Jurkat, Clone E6-1 (cell line): Measurements from ENCODE around the gene RAP1A.

Experiments
- DNase-seq: peaks from one replicate; pipeline ENCODE4 v3.0.0-alpha.2; 2011; ENCODE audit warnings: low read depth, low spot score
- H3K4me3 ChIP-seq: 2 replicates; pipeline ENCODE4 v1.5.1; 2011; ENCODE audit warnings: mild to moderate bottlenecking, low read length, control low read depth, moderate library complexity

Gene RAP1A

DNA sequence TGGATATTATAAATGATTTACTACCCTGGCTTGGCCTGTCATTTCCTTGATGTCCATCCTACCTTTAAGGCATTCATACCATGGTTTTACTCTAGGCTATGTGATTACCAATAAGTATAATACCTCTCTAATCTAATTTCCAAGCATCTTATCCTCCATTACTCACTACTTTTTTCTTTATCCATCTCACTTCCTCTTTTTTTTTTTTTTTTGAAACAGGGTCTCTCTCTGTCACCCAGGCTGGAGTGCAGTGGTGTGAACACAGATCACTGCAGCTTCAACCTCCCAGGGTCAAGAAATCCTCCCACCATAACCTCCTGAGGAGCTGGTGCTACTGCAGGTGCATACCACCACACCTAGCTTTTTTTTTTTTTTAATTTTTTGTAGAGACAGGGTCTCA is 79.7 kb downstream of the RAP1A start:
- no peak for DNase-seq
- H3K4me3 ChIP-seq, result no peak overlapping the region

DNA sequence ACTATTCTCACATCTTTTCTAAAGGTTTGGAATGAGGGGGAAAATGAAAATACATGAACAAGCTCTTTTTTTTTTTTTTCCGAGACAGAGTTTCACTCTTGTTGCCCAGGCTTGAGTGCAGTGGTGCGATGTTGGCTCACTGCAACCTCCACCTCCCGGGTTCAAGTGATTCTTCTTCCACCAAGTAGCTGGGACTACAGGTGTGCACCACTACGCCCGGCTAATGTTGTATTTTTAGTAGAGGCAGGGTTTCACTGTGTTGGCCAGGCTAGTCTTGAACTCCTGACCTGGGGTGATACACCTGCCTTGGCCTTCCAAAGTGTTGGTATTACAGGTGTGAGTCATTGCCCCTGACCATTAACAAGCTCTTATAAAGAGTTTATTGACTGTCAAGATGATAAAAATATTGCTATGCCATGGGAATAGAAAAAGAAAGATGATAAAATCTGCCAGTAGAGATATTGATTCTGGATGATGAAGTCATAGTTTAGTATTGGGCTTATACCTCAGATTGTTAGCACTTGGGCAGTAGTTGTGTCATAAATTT is 83.0 kb downstream of the RAP1A start:
- H3K4me3 ChIP-seq, result no peak overlapping the region
- no peak for DNase-seq

DNA sequence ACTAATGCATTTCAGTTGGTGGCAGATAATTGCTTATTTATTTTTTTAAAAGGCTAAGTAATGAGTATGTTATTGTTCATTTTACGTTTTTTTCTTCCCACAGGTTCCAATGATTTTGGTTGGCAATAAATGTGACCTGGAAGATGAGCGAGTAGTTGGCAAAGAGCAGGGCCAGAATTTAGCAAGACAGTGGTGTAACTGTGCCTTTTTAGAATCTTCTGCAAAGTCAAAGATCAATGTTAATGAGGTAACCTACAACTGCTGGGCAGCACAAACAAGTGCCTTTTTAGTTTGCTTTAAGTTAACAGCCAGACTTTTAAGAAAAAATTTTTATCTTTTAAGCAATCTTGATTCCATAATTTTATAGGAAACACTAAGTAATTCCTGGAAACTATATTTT is 84.7 kb downstream of the RAP1A start:
- no peak overlapping the region for H3K4me3 ChIP-seq
- no peak for DNase-seq

DNA sequence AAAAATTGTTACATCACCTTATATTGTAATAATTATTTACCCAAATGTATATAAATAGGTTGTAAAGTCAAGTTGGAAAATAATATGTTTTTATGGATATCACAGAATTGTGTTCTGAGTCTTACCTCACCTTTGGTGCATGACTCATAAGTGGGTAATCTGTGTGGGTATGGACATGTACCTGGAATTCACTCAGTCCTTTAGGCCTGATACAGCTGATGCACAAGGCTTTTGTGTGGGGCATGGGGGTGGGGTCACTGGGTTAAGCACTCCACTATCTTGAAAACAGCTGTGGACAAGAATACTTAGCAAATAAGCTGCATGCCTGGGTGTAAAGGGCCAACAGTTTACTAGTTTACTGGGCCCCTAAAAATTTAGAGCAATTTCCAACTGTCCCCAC is 85.2 kb downstream of the RAP1A start:
- DNase-seq, result no peak
- H3K4me3 ChIP-seq, result no peak overlapping the region

DNA sequence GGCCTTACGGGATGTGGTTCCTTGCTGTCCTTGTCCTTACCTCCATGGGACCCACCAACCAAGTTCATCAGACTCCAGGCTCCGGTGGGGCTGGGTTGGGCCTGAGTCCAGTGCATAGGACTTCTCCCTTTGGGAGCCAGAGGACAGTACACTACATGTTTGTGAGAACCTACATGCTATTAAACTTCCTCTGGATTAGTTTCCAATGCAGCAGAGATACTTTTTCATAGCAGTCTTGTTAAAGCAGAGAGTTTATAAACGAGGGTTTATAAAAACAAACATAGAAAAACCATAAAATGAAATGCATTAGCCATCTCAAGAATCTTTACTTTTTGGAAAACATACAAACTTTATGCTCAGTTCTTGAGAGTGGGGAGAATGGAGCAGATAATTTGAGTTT is 86.3 kb downstream of the RAP1A start:
- no peak overlapping the region for H3K4me3 ChIP-seq
- no peak for DNase-seq

DNA sequence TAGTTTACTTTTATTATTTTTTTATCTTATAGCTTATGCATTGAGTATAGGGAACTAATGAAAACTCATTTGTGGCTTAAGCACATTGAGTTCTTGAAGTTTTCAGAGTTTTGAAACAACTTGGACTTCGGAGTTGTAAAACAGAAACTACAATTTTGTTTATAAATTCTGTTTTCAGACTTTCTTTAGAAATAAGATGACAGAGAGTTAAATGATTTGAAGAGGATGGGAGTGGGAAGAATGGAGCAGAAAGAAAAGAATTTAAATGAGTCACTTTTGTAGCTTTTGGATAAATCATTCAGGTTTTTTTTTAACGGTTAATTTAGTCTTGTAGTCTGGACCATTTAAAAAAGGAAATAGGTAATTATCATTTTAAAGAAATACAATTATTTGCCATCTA is 87.3 kb downstream of the RAP1A start:
- no peak overlapping the region for H3K4me3 ChIP-seq
- DNase-seq, result no peak

DNA sequence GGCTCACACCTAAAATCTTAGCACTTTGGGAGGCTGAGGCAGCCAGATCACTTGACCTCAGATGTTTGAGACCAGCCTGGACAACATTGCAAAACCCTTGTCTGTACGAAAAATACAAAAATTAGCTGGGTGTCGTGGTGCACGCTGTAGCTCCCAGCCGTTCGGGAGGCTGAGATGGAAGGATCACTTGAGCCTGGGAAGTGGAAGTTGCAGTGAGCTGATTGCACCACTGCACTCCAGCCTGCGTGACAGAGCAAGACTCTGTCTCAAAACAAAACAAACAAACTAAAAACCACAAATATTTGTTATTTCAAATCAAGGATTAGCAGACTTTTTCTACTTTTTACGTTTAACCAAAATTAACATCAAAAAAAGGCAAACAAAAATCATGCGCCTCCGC is 88.3 kb downstream of the RAP1A start:
- no peak overlapping the region for H3K4me3 ChIP-seq
- no peak for DNase-seq

DNA sequence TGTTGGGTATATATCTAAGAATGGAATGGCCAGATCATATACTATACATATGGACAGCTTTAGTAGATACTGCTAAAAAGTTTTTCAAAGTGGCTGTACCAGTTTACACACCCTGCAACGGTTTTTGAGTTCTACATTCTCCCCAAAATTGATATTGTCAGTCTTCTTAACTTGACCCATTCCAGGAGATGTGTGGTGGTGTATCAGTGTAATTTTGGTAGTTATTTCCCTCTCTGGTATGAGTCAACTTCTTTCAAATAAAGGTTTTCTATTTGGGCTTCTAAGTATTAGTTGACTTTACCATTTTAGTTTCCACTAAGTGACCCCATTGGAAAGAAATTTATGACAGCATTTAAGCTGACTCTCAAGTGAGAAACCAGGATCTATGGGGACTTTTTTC is 90.4 kb downstream of the RAP1A start:
- no peak for DNase-seq
- H3K4me3 ChIP-seq, result no peak overlapping the region

DNA sequence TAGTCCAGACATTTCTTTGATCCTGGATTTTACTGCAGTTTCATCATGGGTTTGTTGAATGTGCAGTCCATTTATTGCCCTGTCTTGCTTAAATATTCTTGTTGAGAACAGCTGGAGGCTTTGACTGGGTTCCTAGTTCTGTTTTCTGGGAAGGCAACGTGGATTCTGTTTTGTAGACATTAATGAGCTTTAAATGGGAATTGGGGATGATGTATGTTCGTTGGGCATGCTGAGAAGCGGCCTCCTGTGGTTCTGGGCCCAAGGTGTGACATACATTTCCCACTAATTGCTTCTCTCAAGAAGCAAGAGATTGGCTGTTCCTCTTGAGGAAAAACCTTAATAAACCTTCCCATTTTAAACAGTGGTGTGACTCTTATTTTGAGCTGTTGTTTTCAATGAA is 96.7 kb downstream of the RAP1A start:
- H3K4me3 ChIP-seq, result no peak overlapping the region
- no peak for DNase-seq

DNA sequence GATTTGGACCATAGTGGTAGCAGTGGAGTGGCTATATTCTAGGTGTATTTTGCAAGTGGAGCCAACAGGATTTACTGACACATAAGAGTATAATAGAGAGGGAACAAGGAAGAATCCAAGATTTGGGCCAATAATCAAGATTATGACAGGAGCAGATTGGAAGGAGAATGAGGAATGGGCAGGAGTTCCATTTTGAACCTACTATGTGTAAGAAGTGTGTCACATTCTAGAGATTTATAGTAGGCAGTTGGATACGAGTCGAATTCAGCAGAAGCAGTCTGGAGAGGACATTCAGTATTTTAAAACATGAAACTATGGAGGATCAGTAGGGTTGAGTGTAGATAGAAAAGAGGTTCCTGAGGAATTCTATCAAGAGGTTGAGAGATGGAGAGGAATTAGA is 97.9 kb downstream of the RAP1A start:
- no peak overlapping the region for H3K4me3 ChIP-seq
- no peak for DNase-seq

DNA sequence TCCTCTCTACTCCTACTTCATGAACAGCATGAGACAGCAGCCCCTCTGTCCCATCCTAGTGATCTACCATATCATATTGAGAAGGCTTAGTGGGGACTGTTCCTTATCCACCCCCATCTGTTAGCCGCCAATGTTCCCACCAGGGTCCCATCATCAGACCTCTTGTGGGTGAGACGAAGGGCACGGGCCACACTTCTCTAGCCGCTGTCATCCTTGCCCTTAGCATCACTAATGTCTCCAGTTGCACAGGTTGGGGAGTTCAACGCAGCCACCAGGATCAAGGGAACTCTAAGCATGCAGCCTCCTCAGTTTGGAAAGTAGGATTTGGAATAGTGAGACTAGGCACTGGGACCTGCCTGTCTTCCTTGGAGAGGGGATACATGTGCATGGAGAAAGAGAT is 99.5 kb downstream of the RAP1A start:
- H3K4me3 ChIP-seq, result no peak overlapping the region
- DNase-seq, result no peak

DNA sequence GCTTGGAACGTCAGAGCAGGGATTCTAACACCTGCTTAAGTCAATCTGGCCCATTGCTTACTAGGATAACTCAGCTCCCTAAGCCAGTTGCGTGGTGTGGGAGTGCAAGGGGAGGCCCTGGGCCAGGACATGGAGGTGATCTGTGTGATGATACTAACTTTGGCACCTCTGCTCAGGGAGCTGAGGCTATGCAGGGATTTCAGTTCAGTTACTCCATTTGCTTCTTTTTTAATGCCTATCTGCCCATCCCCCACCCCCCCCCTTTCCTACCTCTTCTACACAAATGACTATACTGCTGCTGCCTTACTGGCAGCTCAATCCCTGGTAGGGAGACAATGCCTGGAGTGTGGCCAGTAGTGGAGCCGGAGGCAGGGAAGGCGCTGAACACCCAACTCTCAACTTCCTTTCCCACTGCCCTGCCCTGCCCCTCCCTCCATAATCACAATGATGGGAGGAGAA is 100.1 kb downstream of the RAP1A start:
- DNase-seq, result no peak
- H3K4me3 ChIP-seq, result no peak overlapping the region

DNA sequence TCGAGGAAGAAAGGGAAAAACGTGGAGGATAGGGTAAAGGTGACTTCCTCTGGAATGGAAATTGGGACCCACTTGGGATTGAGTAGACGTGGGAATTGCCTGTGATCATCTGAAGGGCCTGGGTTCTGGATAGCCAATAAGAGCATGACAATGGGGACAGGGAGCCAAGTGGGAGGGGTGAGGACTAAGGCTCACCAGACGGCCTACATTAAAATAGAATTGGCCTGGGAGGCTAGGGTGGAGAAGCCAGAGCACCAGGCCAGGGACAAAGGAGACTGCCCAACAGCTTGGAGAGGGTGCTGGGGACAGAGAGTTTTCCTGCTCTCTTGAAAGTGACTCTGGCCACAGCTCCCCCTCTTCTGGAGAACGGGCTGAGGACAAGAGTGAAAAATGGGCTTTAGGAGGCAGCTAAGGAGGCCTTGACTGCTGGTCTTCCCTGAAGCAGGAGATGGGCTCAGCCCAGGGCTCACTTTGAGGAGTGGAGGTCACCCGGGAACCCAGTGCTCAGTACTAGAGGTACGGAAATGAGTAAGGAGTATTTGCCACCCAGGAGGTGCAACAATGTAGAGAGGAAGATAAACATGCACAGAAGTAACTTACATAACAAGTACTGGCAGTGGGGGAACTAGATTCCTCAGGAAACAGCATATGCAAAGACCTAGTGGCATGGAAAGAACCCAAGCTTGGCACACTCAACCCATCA is 100.8 kb downstream of the RAP1A start:
- no peak for DNase-seq

DNA sequence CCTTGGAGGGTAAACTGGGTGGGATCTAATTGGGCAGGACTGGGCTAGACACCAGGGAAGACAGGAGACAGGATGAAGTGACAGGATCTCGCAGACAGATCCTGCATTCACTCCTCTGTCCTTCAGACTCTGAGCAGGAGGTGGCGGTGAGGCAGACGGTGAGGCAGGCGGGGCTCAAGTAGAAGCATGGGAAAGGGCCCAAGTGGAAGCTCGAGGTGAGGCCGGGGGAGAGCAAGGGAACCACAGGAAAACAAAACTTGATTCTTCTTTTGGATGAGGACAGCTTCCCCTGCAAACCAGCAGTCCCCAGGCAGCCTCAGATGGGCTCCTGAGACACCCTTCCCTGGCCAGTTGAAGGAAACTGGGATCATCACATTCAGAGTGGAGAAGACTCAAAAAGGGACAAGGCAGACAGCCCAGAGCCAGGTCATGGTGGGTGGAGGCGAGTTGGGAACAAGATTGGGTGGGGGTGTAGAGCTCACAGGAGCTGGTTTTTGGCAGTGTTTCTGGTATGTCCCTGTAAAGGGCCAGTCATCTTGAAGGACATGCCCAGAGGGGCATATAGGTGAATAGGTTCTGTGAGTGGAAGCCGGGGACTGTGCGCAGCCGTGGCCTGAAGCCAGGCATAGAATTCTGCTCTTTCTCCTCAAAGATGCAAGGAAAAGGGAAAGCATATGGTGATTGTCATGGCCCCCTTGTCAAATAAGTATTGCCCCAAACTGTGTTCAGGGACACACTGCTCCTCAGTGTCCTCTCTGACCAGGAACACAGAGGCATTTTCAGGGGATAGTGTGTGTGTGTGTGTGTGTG is 101.6 kb downstream of the RAP1A start:
- no peak overlapping the region for H3K4me3 ChIP-seq
- DNase-seq, result no peak

More for the DNA sequence above, 100.8 kb downstream of the RAP1A start:
- H3K4me3 ChIP-seq, result no peak overlapping the region

DNA sequence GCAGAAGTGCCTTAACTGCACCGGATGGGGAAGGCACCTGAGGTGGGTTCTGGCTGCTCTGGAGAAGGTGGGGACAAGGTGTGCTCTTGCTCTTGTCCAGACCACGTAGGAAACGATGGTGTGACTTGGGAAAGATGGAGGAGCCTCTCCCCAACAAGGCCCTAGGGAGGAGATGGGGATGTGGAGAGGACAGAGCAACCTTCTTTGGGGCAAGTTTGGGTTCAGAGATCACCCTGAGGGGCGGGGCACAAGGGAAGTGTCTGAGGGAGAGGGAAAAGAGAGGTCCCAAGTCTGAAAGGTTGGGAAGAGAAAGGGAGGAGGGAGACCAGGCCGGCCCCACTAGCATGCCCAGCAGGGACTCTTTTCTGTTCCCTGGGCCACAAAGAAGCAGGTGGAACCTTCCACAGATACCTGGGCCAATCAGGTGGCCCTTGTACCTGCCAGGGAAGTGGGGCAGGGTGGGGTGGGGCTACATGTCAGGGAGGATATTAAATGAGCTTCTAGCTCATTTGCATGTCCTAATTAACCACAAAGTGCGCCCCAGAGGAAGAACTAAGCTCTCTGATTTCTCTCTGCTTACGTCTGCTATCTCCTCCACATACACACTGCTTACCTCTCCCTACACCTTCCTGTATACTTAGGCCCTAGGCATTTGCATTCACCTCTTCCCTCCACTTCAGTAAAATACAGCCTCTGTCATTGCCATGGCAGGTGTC is 103.7 kb downstream of the RAP1A start:
- H3K4me3 ChIP-seq, result no peak overlapping the region
- DNase-seq, result no peak

DNA sequence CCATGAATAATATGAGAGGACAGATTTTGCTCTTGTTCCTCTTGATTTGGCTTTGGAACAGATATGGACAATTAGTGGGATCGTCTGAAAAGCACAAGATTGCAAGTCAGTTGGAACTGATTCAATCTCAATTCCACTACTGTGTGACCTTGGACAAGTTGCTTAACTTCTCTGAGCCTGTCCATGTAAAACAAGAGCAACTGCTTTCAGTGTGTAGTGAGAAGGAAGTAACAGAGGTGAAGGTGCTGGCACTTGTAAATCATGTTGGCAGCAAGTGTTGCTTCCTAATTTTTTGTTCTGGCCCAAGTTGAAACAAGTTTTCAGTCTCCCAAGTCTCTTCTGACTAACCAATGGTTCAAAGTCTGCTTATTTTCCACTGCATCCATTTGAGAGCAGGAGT is 104.3 kb downstream of the RAP1A start:
- no peak overlapping the region for H3K4me3 ChIP-seq
- no peak for DNase-seq

DNA sequence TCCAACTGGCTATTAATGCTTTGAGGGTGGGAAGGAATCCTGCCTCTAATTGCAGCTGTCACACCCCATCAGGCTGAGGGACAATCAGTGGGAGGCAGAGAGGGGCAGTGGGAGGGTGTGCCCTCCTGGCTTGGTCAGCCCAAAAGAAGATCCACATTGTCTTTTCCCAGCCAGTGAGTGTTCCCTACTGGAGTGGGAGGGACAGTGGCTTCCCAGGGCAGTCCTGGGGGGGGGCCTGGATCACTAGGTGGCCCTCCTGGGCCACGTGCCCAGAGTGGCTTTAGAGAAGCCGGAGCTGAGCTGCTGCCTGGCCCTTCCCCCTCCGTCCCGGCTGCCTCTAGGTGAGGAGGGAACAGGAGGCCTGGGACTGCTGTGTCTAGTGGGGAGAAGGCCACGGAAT is 105.6 kb downstream of the RAP1A start:
- no peak overlapping the region for H3K4me3 ChIP-seq
- DNase-seq, result no peak

DNA sequence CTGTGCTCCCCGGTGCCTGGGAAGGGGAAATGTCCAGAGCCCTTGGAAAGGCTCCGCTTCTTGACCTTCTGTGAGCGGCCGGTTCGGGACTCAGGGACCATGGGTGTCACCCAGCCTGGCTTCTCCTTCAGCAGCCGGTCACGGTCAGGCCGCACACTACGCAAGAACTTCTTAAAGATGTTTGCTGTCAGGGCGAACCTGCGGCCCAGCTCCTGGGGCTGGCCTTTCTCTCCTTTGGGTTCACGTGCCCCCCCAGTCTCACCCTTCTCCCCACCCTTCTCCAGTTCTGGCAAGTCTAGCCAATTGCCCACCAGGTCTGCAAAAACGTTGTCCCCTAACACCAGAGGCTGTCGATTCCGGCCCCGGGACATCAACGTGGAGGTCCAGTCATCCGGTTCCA is 107.5 kb downstream of the RAP1A start:
- H3K4me3 ChIP-seq, result no peak overlapping the region
- DNase-seq, result no peak

DNA sequence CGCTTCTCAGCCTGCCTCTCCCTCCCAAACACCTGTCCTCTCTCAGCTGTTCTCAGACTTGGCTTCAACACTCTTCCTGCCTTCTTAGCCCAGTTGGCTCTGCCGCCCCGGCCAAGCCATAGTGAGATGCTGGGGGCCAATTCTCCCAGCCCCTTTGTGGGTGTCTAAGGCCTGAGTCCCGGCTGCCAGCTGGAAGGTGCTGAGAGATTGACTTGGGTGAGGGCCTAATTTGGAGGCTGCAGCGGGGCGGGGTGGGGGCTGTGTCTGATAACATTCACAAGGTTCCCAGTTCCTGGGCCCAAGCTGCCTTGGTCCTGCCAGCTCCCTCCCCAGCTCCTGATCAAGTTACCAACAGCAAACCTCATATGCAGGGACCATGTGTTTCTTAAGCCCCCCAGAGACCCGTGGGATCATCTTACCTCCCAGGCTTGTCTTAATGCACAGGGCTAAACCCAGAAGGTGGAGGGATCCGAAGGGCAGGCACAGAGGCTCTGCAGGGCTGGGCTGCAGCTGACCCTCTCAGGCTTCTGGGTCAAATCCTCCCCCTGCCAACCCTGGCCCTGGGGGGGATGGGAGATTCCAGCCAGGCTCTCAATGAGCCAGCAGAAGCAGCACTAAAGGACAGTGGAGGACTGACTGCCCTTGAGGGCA is 109.8 kb downstream of the RAP1A start:
- DNase-seq, result no peak
- H3K4me3 ChIP-seq, result no peak overlapping the region
